ENCODE data around the gene EEF2KMT.

DNA sequence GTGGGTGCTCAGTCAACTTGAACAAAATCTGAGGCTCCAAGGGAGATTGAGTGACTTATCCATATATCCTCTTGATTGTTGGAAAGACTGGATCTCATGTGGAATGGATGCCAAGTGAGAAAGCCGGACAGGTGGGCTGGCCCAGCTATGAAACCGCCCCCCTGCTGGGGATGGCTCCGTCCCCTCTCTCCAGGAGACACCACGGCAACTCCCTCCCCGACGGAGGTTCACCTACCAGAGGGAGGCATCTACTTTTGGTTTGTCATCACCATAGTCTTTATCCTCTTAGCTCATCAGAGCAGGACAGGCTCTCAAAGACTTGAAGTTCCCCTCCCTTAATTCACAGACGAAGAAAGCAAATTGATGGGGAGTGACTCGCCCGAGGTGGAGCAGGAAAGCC lies 27.7 kb downstream of the EEF2KMT start:
- no peak for TF ChIP-seq POLR2AphosphoS5 (IDR thresholded peaks at IDR 0.05; ENCODE audit: low read depth, low read length)
- TF ChIP-seq, protein P1, sequence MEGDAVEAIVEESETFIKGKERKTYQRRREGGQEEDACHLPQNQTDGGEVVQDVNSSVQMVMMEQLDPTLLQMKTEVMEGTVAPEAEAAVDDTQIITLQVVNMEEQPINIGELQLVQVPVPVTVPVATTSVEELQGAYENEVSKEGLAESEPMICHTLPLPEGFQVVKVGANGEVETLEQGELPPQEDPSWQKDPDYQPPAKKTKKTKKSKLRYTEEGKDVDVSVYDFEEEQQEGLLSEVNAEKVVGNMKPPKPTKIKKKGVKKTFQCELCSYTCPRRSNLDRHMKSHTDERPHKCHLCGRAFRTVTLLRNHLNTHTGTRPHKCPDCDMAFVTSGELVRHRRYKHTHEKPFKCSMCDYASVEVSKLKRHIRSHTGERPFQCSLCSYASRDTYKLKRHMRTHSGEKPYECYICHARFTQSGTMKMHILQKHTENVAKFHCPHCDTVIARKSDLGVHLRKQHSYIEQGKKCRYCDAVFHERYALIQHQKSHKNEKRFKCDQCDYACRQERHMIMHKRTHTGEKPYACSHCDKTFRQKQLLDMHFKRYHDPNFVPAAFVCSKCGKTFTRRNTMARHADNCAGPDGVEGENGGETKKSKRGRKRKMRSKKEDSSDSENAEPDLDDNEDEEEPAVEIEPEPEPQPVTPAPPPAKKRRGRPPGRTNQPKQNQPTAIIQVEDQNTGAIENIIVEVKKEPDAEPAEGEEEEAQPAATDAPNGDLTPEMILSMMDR (IDR thresholded peaks at IDR 0.05), result no peak

Data from Panc1 (cell line).